Measurements from ENCODE around the gene ZFPM1.

Gene ZFPM1

DNA sequence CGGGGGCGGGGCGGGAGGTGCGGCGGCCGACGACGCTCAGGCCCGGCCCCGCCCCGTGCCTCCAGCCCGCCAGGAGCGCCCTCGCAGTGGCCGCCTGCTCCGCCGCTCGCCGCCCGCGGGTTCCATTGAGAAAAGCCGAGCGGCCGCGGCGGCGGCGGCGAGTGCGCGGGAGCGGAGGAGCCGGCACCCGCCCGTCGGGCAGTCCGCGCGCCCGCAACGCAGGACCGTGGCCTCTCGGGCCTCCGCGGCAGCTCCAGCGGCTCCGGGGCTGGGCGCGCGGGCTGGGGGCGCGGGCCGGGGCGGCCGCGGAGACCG lies at the start of gene ZFPM1:
Gene ZFPM1 (plus strand): TSS at position 64 of the 315 bp plus-strand sequence. CDS start 359 bp downstream, outside the sequence.
- Histone ChIP-seq H3K27ac (ENCODE audit: low read depth, low read length) (no peak within 1 kb of the TSS), H3K36me3 (ENCODE audit: control insufficient read depth in 5 of 5, insufficient read depth in 5 of 5, low read length in 5 of 5) (no peaks in the 10 kb centered on the region), H3K4me3 (ENCODE audit: low read depth in 1 of 5, low read length in 5 of 5) (peak within 1 kb of the TSS in 4 of 5 donors; percentile 62 to 73 (median 66)), H3K4me1 (ENCODE audit: control insufficient read depth in 5 of 5, insufficient read depth in 5 of 5, low read length in 5 of 5) (peaks cover 0 to 56% (median 50%) of the 10 kb centered on the region in 5 donors), H3K9me3 (ENCODE audit: control insufficient read depth in 5 of 5, low read length in 5 of 5) (no peaks in the 10 kb centered on the region), H3K9ac (ENCODE audit: low read length in 5 of 5) (peak within 1 kb of the TSS in 3 of 5 donors; percentile 25 to 66 (median 39)), H3K27me3 (ENCODE audit: control insufficient read depth in 5 of 5, insufficient read depth in 4 of 5, low read length in 5 of 5) (peaks cover 11 to 17% (median 13%) of the 10 kb centered on the region in 5 donors)

DNA sequence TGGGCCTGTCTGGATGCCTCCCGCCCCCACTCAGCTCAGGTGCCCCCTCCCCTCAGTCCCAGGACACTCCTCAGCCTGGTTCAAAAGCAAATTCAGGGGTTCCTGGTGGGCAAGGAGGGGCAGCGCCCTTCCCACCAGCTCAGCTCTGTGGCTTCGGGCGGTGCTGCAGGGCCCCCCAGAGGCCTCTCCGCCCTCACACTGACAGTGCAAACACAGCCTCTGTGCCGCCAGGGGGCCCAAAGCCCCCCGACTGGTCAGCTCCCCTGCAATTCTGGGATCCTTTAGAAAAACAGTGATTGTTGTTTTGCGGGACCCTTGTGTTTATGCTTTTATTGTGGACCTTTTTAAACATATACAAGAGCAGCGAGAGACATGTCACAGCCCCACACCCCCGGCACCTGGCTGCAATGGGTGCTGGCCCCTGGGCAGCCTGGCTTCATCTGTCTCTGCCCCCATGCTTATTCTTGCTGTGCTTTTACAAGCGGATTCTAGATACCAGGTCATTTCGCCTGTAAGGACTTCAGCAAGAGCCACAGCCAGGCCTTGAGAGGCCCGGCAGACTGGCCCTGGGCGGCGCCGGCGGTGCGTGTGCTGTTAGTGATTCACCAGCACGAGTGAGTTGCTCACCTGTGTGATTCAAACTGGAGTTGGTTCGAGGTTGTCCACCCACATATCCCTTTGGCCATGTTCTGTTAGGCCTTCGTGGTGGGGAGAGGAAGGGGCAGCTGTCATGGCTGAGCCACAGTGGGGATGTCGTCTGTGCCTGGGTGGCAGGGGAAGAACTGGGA lies 49.1 kb upstream of the ZFPM1 start:
- Histone ChIP-seq H3K27me3 (ENCODE audit: control insufficient read depth in 5 of 5, insufficient read depth in 4 of 5, low read length in 5 of 5) (peaks cover 0 to 21% (median 12%) of the 10 kb centered on the region in 5 donors), H3K36me3 (ENCODE audit: control insufficient read depth in 5 of 5, insufficient read depth in 5 of 5, low read length in 5 of 5) (no peaks in the 10 kb centered on the region), H3K9ac (ENCODE audit: low read length in 5 of 5) (no peak overlapping the region), H3K4me3 (ENCODE audit: low read depth in 1 of 5, low read length in 5 of 5) (no peak overlapping the region), H3K4me1 (ENCODE audit: control insufficient read depth in 5 of 5, insufficient read depth in 5 of 5, low read length in 5 of 5) (peaks cover 0 to 22% (median 19%) of the 10 kb centered on the region in 5 donors), H3K9me3 (ENCODE audit: control insufficient read depth in 5 of 5, low read length in 5 of 5) (no peaks in the 10 kb centered on the region), H3K27ac (ENCODE audit: low read depth, low read length) (no peak overlapping the region)

DNA sequence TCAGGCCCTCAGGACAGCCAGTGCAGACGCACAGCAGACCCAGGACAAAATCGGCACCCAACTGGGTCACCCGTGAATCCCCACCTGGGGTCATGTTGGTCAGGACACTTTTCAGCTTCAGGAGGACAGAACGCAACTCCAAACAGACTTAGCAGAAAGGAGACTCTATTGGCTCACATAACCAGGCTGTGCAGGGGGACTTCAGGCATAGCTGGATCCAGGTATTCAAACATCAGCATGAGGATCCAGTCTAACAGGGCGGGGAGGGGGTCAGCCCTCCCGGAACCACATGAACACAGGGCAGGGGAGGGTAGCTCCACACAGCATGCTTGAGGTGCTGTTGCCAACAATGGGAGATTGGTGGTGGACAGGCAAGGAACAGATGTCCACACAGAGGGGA lies 48.3 kb upstream of the ZFPM1 start:
- no peak overlapping the region for H3K27ac ChIP-seq (ENCODE audit: low read depth, low read length)

DNA sequence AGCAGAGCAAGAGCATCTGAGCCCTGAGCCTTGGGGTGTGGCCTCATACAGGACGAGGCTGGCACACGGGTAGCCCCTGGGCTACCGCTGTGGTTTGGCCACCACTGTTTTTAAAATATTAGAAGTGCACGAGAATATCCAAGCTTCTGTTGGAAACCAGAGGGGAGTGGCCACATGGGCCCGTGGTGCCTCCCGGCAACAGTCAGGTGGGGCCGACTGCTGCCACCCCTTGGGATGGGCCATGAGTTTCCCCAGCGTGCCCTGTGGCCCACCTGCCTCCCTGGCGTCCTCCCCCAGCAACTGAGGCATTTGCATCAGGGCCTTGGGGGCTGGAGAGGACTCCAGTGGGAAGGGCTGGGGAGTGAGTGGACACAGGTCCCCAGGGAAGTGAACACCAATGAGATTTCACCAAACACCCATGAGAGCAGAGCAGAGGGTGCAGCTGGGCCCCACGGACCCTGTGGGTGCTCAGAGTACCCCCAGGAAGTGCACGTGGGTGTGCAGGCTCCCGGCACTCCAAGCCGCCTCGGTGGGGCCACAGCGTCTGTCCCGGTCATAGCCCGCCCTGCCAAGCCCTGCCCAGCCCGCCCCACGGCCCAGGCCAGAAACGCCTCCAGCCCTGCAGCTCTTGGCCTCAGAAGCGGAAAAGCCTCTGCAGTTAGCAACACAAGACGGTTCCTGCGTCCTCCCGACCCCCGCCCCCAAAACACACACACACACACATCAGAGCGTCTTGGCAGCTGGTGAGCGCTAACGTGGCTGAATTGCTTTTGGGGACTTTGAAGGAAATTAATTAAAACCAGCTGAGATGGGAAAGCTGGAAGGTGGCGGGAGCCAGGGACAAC lies 47.6 kb upstream of the ZFPM1 start:
- peak overlapping the region; percentile 25 to 48 (median 42) for H3K4me3 ChIP-seq (ENCODE audit: low read depth in 1 of 5, low read length in 5 of 5)
- H3K27ac ChIP-seq (ENCODE audit: low read depth, low read length): no peak overlapping the region

More for the DNA sequence above, 48.3 kb upstream of the ZFPM1 start:
- H3K4me3 ChIP-seq (ENCODE audit: low read depth in 1 of 5, low read length in 5 of 5): no peak overlapping the region
- no peak overlapping the region for H3K9ac ChIP-seq (ENCODE audit: low read length in 5 of 5)
- peaks cover 0 to 23% (median 12%) of the 10 kb centered on the region in 5 donors for H3K27me3 ChIP-seq (ENCODE audit: control insufficient read depth in 5 of 5, insufficient read depth in 4 of 5, low read length in 5 of 5)
- H3K9me3 ChIP-seq (ENCODE audit: control insufficient read depth in 5 of 5, low read length in 5 of 5): no peaks in the 10 kb centered on the region
- H3K36me3 ChIP-seq (ENCODE audit: control insufficient read depth in 5 of 5, insufficient read depth in 5 of 5, low read length in 5 of 5): no peaks in the 10 kb centered on the region
- H3K4me1 ChIP-seq (ENCODE audit: control insufficient read depth in 5 of 5, insufficient read depth in 5 of 5, low read length in 5 of 5): peaks cover 0 to 22% (median 19%) of the 10 kb centered on the region in 5 donors

DNA sequence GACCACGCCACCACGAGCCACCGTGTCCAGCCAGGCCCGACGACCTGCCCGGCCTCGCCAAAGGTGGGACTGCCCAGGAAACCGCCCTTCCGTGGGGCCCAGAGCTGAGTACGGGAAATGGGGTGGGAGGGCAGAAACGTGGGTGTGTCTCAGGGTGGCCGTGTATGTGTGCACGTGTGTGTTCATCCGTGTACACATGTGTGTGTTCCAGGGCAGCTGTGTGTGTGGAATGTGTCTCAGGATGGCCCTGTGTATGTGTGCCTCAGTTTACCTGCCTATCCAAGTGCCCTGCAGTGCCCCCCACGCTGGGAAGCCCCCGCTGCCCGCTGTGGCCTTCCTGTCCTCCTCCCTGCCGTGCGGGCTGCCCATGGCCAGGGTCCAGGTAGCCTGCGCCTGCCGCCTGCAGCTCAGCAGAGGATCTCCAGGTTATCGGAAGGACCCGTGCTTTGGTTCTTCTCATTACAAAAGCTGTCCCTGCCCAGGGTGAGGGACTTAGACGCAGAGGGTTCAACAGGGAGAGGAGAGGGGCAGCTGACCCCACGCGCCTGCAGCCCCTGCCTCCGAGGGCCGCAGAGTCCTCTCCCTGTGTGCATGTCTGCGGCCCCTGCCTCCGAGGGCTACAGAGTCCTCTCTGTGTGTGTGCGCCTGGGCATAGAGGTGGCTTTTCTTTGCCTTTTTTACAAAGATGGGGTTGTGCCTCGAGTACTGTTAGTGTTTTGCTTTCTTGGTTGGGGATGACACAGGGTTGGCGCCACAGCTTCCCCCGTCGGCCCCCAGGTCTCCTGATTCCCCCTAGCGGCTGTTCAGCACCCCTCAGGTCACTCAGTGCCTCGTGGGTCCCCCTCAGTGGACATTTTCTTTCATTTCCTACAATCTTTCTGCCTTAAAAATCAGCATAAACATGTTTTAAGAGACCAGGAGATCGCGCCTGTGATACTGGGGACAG lies 46.7 kb upstream of the ZFPM1 start:
- Histone ChIP-seq H3K4me1 (ENCODE audit: control insufficient read depth in 5 of 5, insufficient read depth in 5 of 5, low read length in 5 of 5) (peaks cover 4 to 22% (median 19%) of the 10 kb centered on the region in 5 donors), H3K9ac (ENCODE audit: low read length in 5 of 5) (peak overlapping the region in 2 of 5 donors; percentile 26 to 37), H3K9me3 (ENCODE audit: control insufficient read depth in 5 of 5, low read length in 5 of 5) (no peaks in the 10 kb centered on the region), H3K27ac (ENCODE audit: low read depth, low read length) (no peak overlapping the region), H3K36me3 (ENCODE audit: control insufficient read depth in 5 of 5, insufficient read depth in 5 of 5, low read length in 5 of 5) (peaks cover 0 to 4% (median 0%) of the 10 kb centered on the region in 5 donors), H3K4me3 (ENCODE audit: low read depth in 1 of 5, low read length in 5 of 5) (peak overlapping the region in 4 of 5 donors; percentile 42 to 48 (median 44)), H3K27me3 (ENCODE audit: control insufficient read depth in 5 of 5, insufficient read depth in 4 of 5, low read length in 5 of 5) (peaks cover 0 to 23% (median 12%) of the 10 kb centered on the region in 5 donors)

More for the DNA sequence above, 47.6 kb upstream of the ZFPM1 start:
- H3K36me3 ChIP-seq (ENCODE audit: control insufficient read depth in 5 of 5, insufficient read depth in 5 of 5, low read length in 5 of 5): no peaks in the 10 kb centered on the region
- H3K27me3 ChIP-seq (ENCODE audit: control insufficient read depth in 5 of 5, insufficient read depth in 4 of 5, low read length in 5 of 5): peaks cover 0 to 23% (median 12%) of the 10 kb centered on the region in 5 donors
- peak overlapping the region in 2 of 5 donors; percentile 26 to 37 for H3K9ac ChIP-seq (ENCODE audit: low read length in 5 of 5)
- peaks cover 3 to 22% (median 19%) of the 10 kb centered on the region in 5 donors for H3K4me1 ChIP-seq (ENCODE audit: control insufficient read depth in 5 of 5, insufficient read depth in 5 of 5, low read length in 5 of 5)
- no peaks in the 10 kb centered on the region for H3K9me3 ChIP-seq (ENCODE audit: control insufficient read depth in 5 of 5, low read length in 5 of 5)

DNA sequence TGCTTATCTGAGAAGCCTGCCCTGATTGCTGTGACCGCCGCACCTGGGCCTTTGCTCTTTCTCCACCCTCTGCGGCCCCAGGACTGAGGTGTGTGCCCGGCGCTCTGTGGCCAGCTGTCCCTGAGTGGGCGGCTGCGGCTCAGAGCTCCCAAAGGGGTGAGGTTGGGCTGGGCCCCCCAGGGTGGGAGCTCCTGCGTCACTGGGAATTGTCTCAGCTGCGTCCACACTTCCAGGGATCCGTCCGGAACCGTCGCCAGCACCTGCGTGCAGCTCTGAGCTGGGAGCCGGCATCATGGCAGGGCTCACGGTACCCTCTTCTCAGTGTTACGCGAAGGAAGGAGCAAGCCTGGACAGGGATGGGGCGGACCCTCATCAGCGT lies 46.0 kb upstream of the ZFPM1 start:
- no peak overlapping the region for H3K9ac ChIP-seq (ENCODE audit: low read length in 5 of 5)
- peaks cover 4 to 22% (median 19%) of the 10 kb centered on the region in 5 donors for H3K4me1 ChIP-seq (ENCODE audit: control insufficient read depth in 5 of 5, insufficient read depth in 5 of 5, low read length in 5 of 5)
- H3K36me3 ChIP-seq (ENCODE audit: control insufficient read depth in 5 of 5, insufficient read depth in 5 of 5, low read length in 5 of 5): peaks cover 0 to 4% (median 0%) of the 10 kb centered on the region in 5 donors
- H3K27me3 ChIP-seq (ENCODE audit: control insufficient read depth in 5 of 5, insufficient read depth in 4 of 5, low read length in 5 of 5): peaks cover 0 to 23% (median 12%) of the 10 kb centered on the region in 5 donors
- no peak overlapping the region for H3K4me3 ChIP-seq (ENCODE audit: low read depth in 1 of 5, low read length in 5 of 5)
- H3K27ac ChIP-seq (ENCODE audit: low read depth, low read length): no peak overlapping the region
- H3K9me3 ChIP-seq (ENCODE audit: control insufficient read depth in 5 of 5, low read length in 5 of 5): no peaks in the 10 kb centered on the region

DNA sequence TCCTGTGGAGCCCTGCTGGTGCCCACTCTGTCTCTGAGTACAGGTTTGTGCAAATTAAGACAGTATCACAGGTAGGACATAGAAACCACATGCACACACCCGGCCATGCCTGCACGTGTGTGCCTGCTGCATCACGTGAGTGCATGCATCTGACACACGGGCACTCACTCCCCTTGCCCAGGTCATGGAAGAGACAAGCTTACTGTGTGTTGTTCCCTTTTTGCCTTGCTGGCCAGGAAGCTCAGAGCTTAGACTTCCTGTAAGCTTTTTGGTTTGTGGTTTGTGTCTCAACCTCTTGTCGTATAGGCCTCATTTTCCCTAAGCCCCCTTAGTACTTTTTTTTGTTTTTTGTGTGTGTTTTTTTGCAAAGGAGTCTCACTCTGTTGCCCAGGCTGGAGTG lies 45.3 kb upstream of the ZFPM1 start:
- Histone ChIP-seq H3K4me1 (ENCODE audit: control insufficient read depth in 5 of 5, insufficient read depth in 5 of 5, low read length in 5 of 5) (peaks cover 4 to 22% (median 19%) of the 10 kb centered on the region in 5 donors), H3K9ac (ENCODE audit: low read length in 5 of 5) (no peak overlapping the region), H3K27me3 (ENCODE audit: control insufficient read depth in 5 of 5, insufficient read depth in 4 of 5, low read length in 5 of 5) (peaks cover 0 to 23% (median 12%) of the 10 kb centered on the region in 5 donors), H3K4me3 (ENCODE audit: low read depth in 1 of 5, low read length in 5 of 5) (no peak overlapping the region), H3K27ac (ENCODE audit: low read depth, low read length) (no peak overlapping the region), H3K9me3 (ENCODE audit: control insufficient read depth in 5 of 5, low read length in 5 of 5) (no peaks in the 10 kb centered on the region), H3K36me3 (ENCODE audit: control insufficient read depth in 5 of 5, insufficient read depth in 5 of 5, low read length in 5 of 5) (peaks cover 0 to 4% (median 0%) of the 10 kb centered on the region in 5 donors)

DNA sequence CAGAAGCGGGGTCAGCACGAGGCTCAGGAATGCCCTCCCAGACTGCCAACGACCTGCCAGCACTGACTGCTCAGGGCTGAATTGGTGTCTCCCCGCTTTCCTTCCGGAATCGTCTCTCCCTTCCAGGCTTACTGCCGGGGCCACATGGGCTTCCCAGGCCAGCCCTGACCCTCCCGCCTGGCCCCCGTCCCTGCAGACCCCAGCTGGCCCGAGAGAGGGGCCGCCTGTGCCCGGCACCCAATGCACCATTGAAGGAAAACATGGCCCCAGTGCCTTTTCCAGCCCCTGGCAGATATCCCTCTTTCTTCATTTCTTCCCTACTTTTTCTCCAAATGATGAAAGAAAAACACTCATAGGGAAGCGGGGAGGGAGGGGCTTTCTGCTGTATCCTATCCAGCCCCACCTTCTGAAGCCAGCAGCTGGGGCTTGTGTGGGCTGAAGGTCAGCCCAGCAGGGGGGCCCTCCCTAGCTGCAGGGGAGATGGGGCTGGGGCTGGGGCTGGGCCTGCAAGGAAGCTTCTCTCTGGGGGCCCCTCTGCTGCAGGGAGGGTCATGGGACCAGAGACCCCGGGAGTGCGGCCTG lies 44.4 kb upstream of the ZFPM1 start:
- peaks cover 0 to 23% (median 12%) of the 10 kb centered on the region in 5 donors for H3K27me3 ChIP-seq (ENCODE audit: control insufficient read depth in 5 of 5, insufficient read depth in 4 of 5, low read length in 5 of 5)
- no peak overlapping the region for H3K27ac ChIP-seq (ENCODE audit: low read depth, low read length)
- H3K36me3 ChIP-seq (ENCODE audit: control insufficient read depth in 5 of 5, insufficient read depth in 5 of 5, low read length in 5 of 5): peaks cover 0 to 4% (median 0%) of the 10 kb centered on the region in 5 donors
- H3K9me3 ChIP-seq (ENCODE audit: control insufficient read depth in 5 of 5, low read length in 5 of 5): no peaks in the 10 kb centered on the region
- no peak overlapping the region for H3K4me3 ChIP-seq (ENCODE audit: low read depth in 1 of 5, low read length in 5 of 5)
- H3K4me1 ChIP-seq (ENCODE audit: control insufficient read depth in 5 of 5, insufficient read depth in 5 of 5, low read length in 5 of 5): peaks cover 4 to 22% (median 19%) of the 10 kb centered on the region in 5 donors
- H3K9ac ChIP-seq (ENCODE audit: low read length in 5 of 5): no peak overlapping the region

Measured in subcutaneous abdominal adipose tissue (tissue), 5 donors.